ENCODE results near the gene ALG9.
"Not testable (repeated sequence)": the region's sequence is repeated elsewhere in the genome, so short reads cannot be mapped to it uniquely, and the experiment has no call there.

ALG9 gene

GRCh38 chr11:111870886-111871692 lies at the start of gene ALG9:
TSS of gene ALG9 (minus strand) at chr11:111871581. CDS start at chr11:111871482, 99 bp downstream.
- DNase-seq, result no peak

GRCh38 chr11:111920908-111921307 lies 49.5 kb upstream of the ALG9 start:
- DNase-seq, result no peak

GRCh38 chr11:111918390-111919256 lies 47.2 kb upstream of the ALG9 start, which contains the start of gene C11orf52:
TSS of gene C11orf52 (plus strand) at chr11:111918913. CDS start at chr11:111918973, 60 bp downstream.
- peak; percentile 91 for DNase-seq

- DNase-seq, result no peak
These were observed 46.4 kb upstream of the ALG9 start for GRCh38 chr11:111917788-111918187.

GRCh38 chr11:111917312-111917711 lies 45.9 kb upstream of the ALG9 start:
- DNase-seq, result no peak

- no peak for DNase-seq
These were observed 45.4 kb upstream of the ALG9 start for GRCh38 chr11:111916768-111917167.

GRCh38 chr11:111913997-111914396 lies 42.6 kb upstream of the ALG9 start:
- DNase-seq, result no peak

GRCh38 chr11:111913031-111913861 lies 41.9 kb upstream of the ALG9 start:
- DNase-seq, result no peak

- DNase-seq, result no peak
These were observed 41.2 kb upstream of the ALG9 start, which contains the start of gene HSPB2 for GRCh38 chr11:111912535-111912934. TSS of gene HSPB2 (plus strand) at chr11:111912734. CDS start at chr11:111912830, 96 bp downstream.

GRCh38 chr11:111911563-111912401 lies 40.4 kb upstream of the ALG9 start, which contains the start of gene CRYAB:
TSS of gene CRYAB (minus strand) at chr11:111911770. CDS start at chr11:111911724, 46 bp downstream.
- no peak for DNase-seq

GRCh38 chr11:111910676-111911562 lies 39.5 kb upstream of the ALG9 start:
- DNase-seq, result no peak

- no peak for DNase-seq
These were observed 38.0 kb upstream of the ALG9 start for GRCh38 chr11:111909378-111909777.

GRCh38 chr11:111908639-111909305 lies 37.4 kb upstream of the ALG9 start:
- no peak for DNase-seq

GRCh38 chr11:111906680-111907079 lies 35.3 kb upstream of the ALG9 start:
- no peak for DNase-seq

GRCh38 chr11:111905411-111905810 lies 34.0 kb upstream of the ALG9 start:
- DNase-seq, result no peak

- DNase-seq, result no peak
These were observed 15.5 kb upstream of the ALG9 start for GRCh38 chr11:111886844-111887243.

- DNase-seq, result no peak
These were observed 14.7 kb upstream of the ALG9 start for GRCh38 chr11:111886032-111886431.

- DNase-seq, result not testable (repeated sequence)
These were observed 13.7 kb upstream of the ALG9 start for GRCh38 chr11:111885053-111885452.

GRCh38 chr11:111882202-111882601 lies 10.8 kb upstream of the ALG9 start:
- no peak for DNase-seq

GRCh38 chr11:111879637-111879960 lies 8.2 kb upstream of the ALG9 start:
- DNase-seq, result no peak

Measured in NCI-H1436 treated with DMSO at 0.1 percent for 48 hours (cell line).